Mesothelial cell of epicardium (in vitro differentiated cells): Measurements from ENCODE around the gene CRLF3. TPM values are rescaled to one million over a fixed set of nuclear protein-coding genes. Genes with fewer than 3 reads are reported as not detected.
A peak's percentile ranks its signal among the peaks of the same experiment; 100 is the strongest.

Experiments
- DNase-seq, 2 experiments: peaks; one replicate each; pipeline ENCODE4 v3.0.0; 2021; ENCODE audit warnings: low spot score in 2 of 2; ENCODE audit not compliant: unreplicated experiment in 2 of 2
- H3K27ac Mint-ChIP-seq: 2 replicates; pipeline ENCODE4 v1.8.0; 2021; ENCODE audit warnings: mixed read lengths
- H3K27me3 Mint-ChIP-seq: 2 replicates; pipeline ENCODE4 v1.8.0; 2021; ENCODE audit warnings: low read depth, mixed read lengths
- H3K36me3 Mint-ChIP-seq: 2 replicates; pipeline ENCODE4 v1.8.0; 2021; ENCODE audit warnings: mixed read lengths
- H3K4me1 Mint-ChIP-seq: 2 replicates; pipeline ENCODE4 v1.8.0; 2021; ENCODE audit warnings: mixed read lengths
- H3K4me3 Mint-ChIP-seq: 2 replicates; pipeline ENCODE4 v1.8.0; 2021; ENCODE audit warnings: mild to moderate bottlenecking, moderate library complexity, mixed read lengths
- H3K9me3 Mint-ChIP-seq: 2 replicates; pipeline ENCODE4 v1.8.0; 2021; ENCODE audit warnings: mixed read lengths
- total RNA-seq: library from RNA; stranded (reverse); gene quantifications from 3 replicates; pipeline ENCODE4 v1.2.1, GENCODE V29; 2021
- TF ChIP-seq, protein P1 (sequence below): fragments of 200-600 bp; sonication (generic); IDR thresholded peaks from one replicate; pipeline ENCODE4 v1.5.0; 2021; ENCODE audit warnings: antibody characterized with exemption; ENCODE audit not compliant: unreplicated experiment

CRLF3 gene
- total RNA-seq, 1 donor from 2014 or later = 7.6 TPM

DNA sequence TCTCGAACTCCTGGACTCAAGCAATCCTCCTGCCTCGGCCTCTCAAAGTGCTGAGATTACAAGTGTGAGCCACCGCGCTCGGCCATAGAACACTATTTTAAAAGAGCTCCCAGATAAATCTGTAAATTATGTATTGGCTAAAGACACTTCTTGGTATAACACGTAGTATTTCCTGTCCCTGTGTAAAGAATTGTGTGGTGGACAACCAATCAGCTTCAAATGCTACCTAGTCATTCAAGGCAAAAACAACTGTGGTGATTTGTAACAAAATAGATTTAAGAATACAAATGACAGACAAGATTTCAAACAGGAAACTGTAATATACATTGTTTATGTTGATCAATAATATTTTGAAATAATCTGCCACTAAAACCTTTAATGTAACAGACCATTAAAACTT is 14.6 kb downstream of the CRLF3 start:
- TF ChIP-seq, protein P1, sequence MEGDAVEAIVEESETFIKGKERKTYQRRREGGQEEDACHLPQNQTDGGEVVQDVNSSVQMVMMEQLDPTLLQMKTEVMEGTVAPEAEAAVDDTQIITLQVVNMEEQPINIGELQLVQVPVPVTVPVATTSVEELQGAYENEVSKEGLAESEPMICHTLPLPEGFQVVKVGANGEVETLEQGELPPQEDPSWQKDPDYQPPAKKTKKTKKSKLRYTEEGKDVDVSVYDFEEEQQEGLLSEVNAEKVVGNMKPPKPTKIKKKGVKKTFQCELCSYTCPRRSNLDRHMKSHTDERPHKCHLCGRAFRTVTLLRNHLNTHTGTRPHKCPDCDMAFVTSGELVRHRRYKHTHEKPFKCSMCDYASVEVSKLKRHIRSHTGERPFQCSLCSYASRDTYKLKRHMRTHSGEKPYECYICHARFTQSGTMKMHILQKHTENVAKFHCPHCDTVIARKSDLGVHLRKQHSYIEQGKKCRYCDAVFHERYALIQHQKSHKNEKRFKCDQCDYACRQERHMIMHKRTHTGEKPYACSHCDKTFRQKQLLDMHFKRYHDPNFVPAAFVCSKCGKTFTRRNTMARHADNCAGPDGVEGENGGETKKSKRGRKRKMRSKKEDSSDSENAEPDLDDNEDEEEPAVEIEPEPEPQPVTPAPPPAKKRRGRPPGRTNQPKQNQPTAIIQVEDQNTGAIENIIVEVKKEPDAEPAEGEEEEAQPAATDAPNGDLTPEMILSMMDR = no peak
- Mint-ChIP-seq H3K9me3 (no peaks in the 10 kb centered on the region), H3K4me1 (no peaks in the 10 kb centered on the region), H3K4me3 (no peak overlapping the region), H3K27ac (peak overlapping the region; percentile 64), H3K36me3 (peaks cover 1% of the 10 kb centered on the region), H3K27me3 (no peaks in the 10 kb centered on the region)
- DNase-seq = no peak

DNA sequence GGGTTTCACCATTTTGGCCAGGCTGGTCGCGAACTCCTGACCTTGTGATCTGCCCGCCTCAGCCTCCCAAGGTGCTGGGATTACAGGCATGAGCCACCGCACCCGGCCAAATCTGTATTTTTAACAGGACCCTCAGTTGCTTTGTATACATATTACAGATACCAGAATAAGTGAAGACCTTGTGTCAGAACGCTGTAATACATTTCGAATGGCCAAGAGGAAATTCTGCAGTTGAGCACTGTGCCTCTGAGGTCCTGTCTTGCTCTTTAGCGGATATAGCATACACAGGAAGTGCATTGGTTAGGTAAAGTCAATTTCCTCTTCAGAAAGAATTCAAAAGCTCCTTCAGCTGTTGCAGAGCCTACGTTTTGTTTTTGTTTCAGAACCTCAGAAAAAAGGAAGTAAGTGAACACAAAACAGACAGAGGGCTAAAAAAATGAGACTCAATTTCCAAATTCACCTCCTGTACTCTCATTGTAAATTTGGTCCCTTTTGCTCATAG is 15.7 kb downstream of the CRLF3 start:
- Mint-ChIP-seq H3K36me3 (peaks cover 7% of the 10 kb centered on the region), H3K27ac (peak overlapping the region; percentile 64), H3K4me1 (no peaks in the 10 kb centered on the region), H3K27me3 (no peaks in the 10 kb centered on the region), H3K9me3 (no peaks in the 10 kb centered on the region), H3K4me3 (no peak overlapping the region)
- DNase-seq = no peak
- TF ChIP-seq, protein P1 = no peak

DNA sequence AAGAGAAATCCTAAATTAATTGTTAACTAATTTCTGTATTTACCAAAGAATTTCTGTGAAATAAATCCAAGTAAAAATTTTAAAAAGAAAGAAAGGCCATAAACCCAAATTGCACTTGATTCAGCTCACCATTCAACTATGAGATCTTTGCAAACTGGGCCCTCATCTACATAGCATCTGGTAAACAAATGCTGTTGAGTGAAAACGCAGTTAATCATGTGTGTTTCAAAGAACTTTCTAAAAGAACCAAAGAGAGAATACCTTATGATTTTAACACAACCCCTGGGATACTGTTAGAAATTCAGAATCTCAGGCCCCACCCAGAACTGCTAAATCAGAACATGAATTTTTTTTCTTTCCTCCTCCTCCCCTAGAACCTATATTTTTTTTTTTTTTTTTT is 16.6 kb downstream of the CRLF3 start:
- H3K4me1 Mint-ChIP-seq = no peaks in the 10 kb centered on the region
- no peak for DNase-seq
- no peak overlapping the region for H3K4me3 Mint-ChIP-seq
- H3K36me3 Mint-ChIP-seq = peaks cover 15% of the 10 kb centered on the region
- H3K27me3 Mint-ChIP-seq = no peaks in the 10 kb centered on the region
- H3K9me3 Mint-ChIP-seq = peaks cover 6% of the 10 kb centered on the region
- TF ChIP-seq, protein P1 = no peak
- H3K27ac Mint-ChIP-seq = no peak overlapping the region

DNA sequence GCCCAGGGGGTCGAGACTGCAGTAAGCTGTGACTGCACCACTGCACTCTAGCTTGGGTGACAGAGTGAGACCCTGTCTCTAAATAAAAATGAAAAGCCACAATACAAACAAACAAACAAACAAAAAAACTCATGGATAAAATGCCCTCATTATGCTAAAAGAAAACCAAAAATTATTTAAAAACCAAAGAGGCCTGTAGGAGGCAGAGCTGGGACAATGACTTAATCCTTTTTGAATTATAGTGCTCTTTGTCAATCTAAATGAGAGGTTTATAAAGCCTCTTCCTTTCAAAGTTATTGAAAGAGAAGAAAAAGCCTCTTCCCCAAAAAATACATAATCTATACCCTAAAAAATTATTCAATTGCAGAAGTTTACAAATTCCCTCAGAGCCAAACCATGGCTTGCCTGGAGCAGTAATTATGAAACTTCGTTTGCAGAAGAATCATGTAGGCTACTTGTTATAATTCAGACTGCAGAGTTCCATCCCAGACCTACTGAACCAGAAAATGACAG is 18.5 kb downstream of the CRLF3 start:
- H3K36me3 Mint-ChIP-seq = peaks cover 25% of the 10 kb centered on the region
- DNase-seq = no peak
- H3K4me3 Mint-ChIP-seq = no peak overlapping the region
- H3K4me1 Mint-ChIP-seq = no peaks in the 10 kb centered on the region
- no peak overlapping the region for H3K27ac Mint-ChIP-seq
- peaks cover 6% of the 10 kb centered on the region for H3K9me3 Mint-ChIP-seq
- H3K27me3 Mint-ChIP-seq = no peaks in the 10 kb centered on the region
- TF ChIP-seq, protein P1 = no peak

DNA sequence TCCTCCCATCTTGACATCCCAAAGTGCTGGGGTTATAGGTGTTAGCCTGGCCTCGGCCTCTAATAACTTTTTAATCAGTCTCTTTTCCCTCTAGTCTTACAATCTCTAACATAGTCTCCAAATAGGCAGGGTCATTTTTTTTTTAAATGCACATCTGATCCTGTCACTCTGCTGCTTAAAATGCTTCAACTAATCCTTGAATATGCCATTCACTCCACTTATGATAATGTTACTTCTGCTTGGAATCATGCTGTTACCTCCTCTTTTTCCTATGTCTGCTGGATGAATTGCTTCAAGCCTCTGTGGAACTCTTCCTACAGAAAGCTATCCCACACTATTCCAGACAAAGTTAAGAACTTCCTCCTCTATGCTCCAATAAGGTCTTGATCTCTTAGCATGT is 22.8 kb downstream of the CRLF3 start:
- no peaks in the 10 kb centered on the region for H3K4me1 Mint-ChIP-seq
- TF ChIP-seq, protein P1 = no peak
- H3K4me3 Mint-ChIP-seq = no peak overlapping the region
- H3K9me3 Mint-ChIP-seq = peaks cover 6% of the 10 kb centered on the region
- no peak overlapping the region for H3K27ac Mint-ChIP-seq
- peaks cover 34% of the 10 kb centered on the region for H3K36me3 Mint-ChIP-seq
- DNase-seq = no peak
- H3K27me3 Mint-ChIP-seq = no peaks in the 10 kb centered on the region

DNA sequence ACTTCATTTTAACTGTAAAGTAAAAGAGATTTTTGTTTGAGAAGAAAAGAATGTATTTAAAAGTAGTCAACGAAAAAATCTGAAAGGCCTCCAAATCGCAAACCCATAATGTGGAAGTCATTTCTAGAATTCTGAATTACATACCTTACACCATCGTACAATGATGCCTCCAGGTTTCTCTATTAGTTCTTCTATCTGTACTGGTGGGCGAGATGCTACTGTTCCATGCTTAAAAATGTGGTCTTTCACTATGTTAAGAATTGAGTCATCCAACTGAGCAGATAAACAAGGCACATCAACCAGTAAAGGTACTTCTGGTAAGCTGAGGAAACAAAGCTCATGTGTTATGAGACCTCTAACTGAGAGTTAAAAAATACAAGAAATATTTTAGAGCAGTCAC is 28.5 kb downstream of the CRLF3 start:
- no peak overlapping the region for H3K27ac Mint-ChIP-seq
- TF ChIP-seq, protein P1 = no peak
- H3K36me3 Mint-ChIP-seq = peaks cover 32% of the 10 kb centered on the region
- no peak overlapping the region for H3K4me3 Mint-ChIP-seq
- no peaks in the 10 kb centered on the region for H3K27me3 Mint-ChIP-seq
- no peak for DNase-seq
- no peaks in the 10 kb centered on the region for H3K9me3 Mint-ChIP-seq
- no peaks in the 10 kb centered on the region for H3K4me1 Mint-ChIP-seq
